GM18951 (cell line): ENCODE results near the gene ZNF354B.
"Not testable (repeated sequence)": the region's sequence is repeated elsewhere in the genome, so short reads cannot be mapped to it uniquely, and the experiment has no call there.

Source experiments
- POLR2A ChIP-seq: IDR thresholded peaks from 4 replicates; pipeline ENCODE4 v1.6.1; 2011; ENCODE audit warnings: mild to moderate bottlenecking; ENCODE audit not compliant: insufficient read length, insufficient read depth; ENCODE audit errors: extremely low read depth
- in situ Hi-C: fragments of 300-500 bp; cut with MboI; formaldehyde crosslinking; loops from one replicate; pipeline ENCODE4 v1.12.0; 2022; ENCODE audit warnings: low sequenced_read_pairs, mixed read lengths, inconsistent platforms; ENCODE audit not compliant: unreplicated experiment

ZNF354B gene

DNA sequence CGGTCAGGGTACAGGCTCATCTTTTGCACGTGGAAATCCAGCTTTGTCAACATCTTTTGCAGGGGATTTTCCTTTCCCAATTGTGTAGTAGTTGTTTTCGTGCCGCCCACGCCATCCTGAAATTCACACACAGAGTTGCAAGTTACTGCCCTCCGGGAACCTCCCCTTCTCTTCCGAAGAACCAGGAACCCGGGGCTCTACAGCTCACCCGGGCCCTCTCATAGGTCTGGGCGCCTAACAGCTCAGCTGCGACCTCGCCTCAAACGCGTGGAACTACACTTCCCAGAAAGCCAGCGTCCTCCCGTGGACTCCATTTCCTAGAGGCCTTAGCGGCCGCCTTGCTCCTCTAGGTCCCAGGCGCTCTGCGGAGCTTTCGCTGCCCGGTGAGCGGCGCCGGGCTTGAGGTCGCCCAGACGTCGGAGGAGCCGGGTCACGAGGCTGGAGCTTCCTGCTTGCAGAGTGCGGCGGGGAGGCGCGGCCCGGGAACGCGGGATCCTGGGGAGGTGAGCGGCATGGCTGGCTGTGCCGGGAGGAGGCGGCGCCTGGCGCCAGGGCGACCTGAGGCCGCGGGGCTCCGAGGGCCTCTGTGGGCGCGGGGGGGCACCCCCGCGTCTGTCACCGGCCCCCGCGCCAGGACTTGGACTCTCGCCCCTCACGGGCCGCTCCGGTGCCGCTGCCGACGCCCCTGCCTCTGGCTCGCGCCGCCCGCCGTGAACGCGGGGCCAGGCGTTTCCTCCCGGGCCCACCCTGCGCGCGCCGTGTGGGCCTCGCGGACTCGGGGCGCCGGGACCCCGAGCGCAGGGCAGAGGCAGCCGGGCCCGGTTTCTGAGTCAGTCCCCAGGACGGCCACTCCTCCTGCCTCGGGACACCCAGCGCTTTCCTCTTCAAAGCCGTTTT, at the start of gene ZNF354B:
Gene ZNF354B (plus strand): TSS at position 329 of the 897 bp plus-strand sequence. CDS start 1,095 bp downstream, outside the sequence.
- in situ Hi-C loops = no loop called here
- peak; percentile 64 for TF ChIP-seq POLR2A

DNA sequence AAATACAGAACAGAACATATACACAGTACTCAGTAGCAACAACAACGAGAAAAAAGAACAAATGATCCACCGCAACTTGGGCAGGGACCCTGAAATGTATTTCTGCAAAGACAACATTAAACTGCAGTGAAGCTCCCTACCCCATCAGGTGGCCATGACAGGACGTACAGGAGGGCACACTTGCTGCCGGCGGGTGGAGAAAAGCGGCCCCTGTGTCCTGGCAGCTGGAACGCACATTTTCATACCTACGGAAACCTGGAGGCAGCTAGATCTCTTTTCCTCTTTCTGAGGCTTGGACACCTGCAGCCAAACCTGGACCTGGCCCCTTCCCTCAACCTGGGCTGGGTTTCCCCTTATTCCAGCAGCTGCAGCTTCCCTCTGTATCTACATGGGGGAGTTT, 42.2 kb upstream of the ZNF354B start:
- in situ Hi-C loops = no loop called here
- TF ChIP-seq POLR2A = no peak

DNA sequence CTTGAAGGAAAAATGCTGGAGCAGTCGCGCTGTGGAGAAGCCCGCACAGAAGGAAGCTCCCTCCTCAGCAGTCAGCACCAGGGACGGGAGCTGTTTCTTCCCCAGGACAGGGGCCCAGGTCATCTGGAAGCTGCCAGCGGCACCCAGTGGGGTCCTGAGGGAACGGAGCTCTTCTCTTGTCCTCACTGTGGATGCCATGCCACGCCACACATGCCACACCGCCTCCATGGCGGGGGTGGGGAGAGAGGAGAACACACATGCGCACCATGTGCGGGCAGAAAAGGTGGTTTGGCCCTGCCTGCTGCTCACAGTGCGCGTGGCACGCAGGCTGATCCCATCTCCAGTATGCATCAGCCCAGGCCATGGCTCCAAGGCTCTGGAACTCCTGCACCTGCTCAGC, 41.7 kb upstream of the ZNF354B start:
- in situ Hi-C loops = no loop called here
- no peak for TF ChIP-seq POLR2A

DNA sequence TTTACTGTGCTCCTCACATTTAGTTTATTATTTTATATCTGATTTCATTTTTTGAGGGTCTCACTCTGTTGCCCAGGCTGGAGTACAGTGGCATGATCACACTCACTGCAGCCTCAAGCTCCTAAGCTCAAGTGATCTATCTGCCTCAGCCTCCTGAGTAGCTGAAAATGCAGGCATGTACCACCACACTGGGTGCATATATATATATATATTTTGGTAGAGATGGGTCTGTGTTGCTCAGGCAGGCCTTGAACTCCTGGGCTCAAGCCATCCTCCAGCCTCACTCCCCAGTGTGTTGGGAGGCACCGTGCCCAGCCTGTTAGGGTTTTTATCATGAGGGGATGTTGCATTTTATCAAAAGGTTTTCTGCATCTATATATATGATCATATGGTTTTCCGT, 39.8 kb upstream of the ZNF354B start:
- in situ Hi-C loops = no loop called here
- no peak for TF ChIP-seq POLR2A

DNA sequence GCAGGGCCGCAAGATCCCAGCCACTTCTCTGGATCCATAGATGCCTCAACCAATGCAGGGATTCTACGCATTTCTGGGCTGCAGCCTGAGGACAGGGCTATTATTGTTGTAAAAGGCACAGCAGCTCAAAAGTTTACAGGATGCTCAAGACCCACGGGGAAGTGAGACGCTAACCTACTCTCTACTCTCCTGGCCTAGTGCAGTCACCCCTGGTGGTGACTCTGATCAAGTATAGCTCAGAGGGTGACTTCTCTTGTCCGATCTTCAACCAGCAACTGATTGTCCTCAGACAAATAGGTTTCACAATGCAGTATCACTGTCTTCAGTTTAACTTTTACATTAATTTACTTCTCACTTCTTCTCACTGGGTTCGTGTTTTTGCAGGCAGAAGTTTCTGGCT, 34.3 kb upstream of the ZNF354B start:
- TF ChIP-seq POLR2A = no peak
- in situ Hi-C loops = no loop called here

DNA sequence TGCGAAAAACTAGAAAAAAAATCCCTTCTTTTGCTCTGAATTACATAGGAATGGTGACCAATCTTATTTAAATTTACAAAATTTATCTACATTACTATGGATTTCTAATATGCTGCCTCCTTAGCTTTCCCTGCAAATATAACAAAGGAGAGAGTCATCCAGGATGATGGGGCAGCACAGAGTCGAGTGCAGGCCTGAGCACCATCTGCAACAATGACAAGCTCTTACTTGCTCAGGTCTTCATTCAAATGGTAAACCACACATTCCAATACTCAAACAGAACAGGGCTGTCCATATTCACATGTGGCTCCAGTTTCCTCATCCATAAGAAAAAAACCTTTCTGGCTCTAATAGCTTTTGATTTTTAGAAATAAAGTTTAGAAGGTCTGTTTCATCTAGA, 33.5 kb upstream of the ZNF354B start:
- in situ Hi-C loops = no loop called here
- no peak for TF ChIP-seq POLR2A

DNA sequence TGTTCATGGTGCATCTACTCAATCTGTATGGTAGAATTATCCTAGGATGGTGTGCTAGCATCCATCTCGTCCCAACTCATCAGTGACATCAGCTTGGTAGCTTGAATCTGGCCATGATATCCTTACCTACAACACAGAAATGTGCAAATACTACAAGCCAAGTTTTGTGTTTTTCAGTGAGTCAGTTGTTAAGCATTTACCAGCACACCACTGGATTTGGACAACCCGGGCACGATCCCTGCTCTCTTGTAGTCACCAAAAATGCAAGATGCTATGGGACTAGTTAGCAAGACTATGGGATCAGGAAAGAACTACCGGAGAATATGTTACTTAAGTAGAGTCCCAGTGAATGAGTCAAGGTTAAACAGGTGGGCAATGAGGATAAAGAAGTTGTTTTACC, 32.1 kb upstream of the ZNF354B start:
- in situ Hi-C loops = no loop called here
- no peak for TF ChIP-seq POLR2A

- TF ChIP-seq POLR2A = no peak
- in situ Hi-C loops = no loop called here
Observed at GRCh38 chr5:178831049-178831448, 28.7 kb upstream of the ZNF354B start.

- TF ChIP-seq POLR2A = no peak
- in situ Hi-C loops = no loop called here
Observed at GRCh38 chr5:178832618-178833201, 27.0 kb upstream of the ZNF354B start.

DNA sequence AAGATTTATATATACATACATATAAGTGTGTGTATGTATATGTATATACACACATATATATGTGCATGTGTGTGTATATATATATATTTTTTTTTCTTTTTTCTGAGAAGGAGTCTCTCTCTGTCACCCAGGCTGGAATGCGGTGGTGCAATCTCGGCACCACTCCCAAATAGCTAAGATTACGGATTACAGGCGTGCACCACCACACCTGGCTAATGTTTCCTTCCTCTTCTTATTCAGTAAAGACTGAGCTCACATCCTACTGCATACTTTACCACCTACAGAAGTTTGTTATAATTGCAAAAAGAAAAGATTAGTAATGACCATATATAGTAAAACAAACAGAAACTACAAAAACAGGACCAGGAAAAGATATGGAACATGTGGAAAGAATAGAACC, 23.1 kb upstream of the ZNF354B start:
- no peak for TF ChIP-seq POLR2A
- in situ Hi-C loops = no loop called here

- in situ Hi-C loops = not testable (repeated sequence)
Observed at GRCh38 chr5:178838695-178839318, 20.9 kb upstream of the ZNF354B start.

GRCh38 chr5:178839319-178839704, 20.4 kb upstream of the ZNF354B start:
- no peak for TF ChIP-seq POLR2A
- in situ Hi-C loops = no loop called here

- in situ Hi-C loops = not testable (repeated sequence)
Observed at GRCh38 chr5:178840399-178840798, 19.4 kb upstream of the ZNF354B start.

DNA sequence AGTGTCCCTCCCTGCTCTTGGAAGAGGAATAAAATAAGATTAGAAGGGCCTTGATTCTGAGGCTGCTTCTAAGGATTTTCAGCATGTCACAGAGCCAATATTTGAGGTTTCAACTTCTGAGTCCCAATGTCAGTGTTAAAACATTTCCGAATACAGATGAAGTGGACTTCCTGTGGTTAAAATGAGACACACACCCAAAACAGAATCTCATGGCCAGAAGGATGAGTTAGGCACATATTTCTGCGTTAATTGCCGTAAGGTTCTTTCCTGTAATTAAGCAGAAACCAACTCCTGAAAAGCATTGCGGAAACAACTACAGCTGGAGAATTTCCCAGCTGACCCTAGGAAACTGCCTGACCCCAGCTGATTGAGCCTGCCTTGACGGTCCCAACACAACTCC, 10.4 kb upstream of the ZNF354B start:
- TF ChIP-seq POLR2A = no peak
- in situ Hi-C loops = no loop called here
